GM18870 (cell line): ENCODE data around the gene MEAF6.

Experiments used
- ATAC-seq: cut with Tn5 transposase; IDR thresholded peaks from one replicate; pipeline ENCODE4 v1.9.1; 2021; ENCODE audit warnings: moderate library complexity; ENCODE audit not compliant: unreplicated experiment

MEAF6 gene

GRCh38 chr1:37485902-37486679, 28.5 kb downstream of the MEAF6 start:
- ATAC-seq, result no peak

GRCh38 chr1:37484325-37485051, 30.1 kb downstream of the MEAF6 start:
- ATAC-seq, result no peak

- ATAC-seq, result no peak
Measured at GRCh38 chr1:37483785-37484184, 30.8 kb downstream of the MEAF6 start.

GRCh38 chr1:37482796-37483744, 31.5 kb downstream of the MEAF6 start:
- no peak for ATAC-seq

GRCh38 chr1:37482004-37482785, 32.4 kb downstream of the MEAF6 start:
- ATAC-seq, result no peak

GRCh38 chr1:37481289-37482003, 33.1 kb downstream of the MEAF6 start:
- no peak for ATAC-seq

GRCh38 chr1:37480581-37481288, 33.8 kb downstream of the MEAF6 start:
- ATAC-seq, result no peak

GRCh38 chr1:37480125-37480466, 34.5 kb downstream of the MEAF6 start:
- ATAC-seq, result no peak

GRCh38 chr1:37479255-37480124, 35.1 kb downstream of the MEAF6 start:
- ATAC-seq, result no peak

- no peak for ATAC-seq
Measured at GRCh38 chr1:37478890-37479254, 35.7 kb downstream of the MEAF6 start.

GRCh38 chr1:37478451-37478881, 36.1 kb downstream of the MEAF6 start:
- no peak for ATAC-seq

GRCh38 chr1:37477946-37478345, 36.6 kb downstream of the MEAF6 start:
- ATAC-seq, result no peak

GRCh38 chr1:37477198-37477931, 37.2 kb downstream of the MEAF6 start:
- ATAC-seq, result peak; percentile 46

- ATAC-seq, result no peak
Measured at GRCh38 chr1:37476460-37477197, 37.9 kb downstream of the MEAF6 start.

GRCh38 chr1:37476087-37476452, 38.5 kb downstream of the MEAF6 start:
- ATAC-seq, result no peak

- no peak for ATAC-seq
Measured at GRCh38 chr1:37475380-37476086, 39.0 kb downstream of the MEAF6 start.
